ENCODE measurements around the gene CABP4. TPM values are rescaled to one million over a fixed set of nuclear protein-coding genes. Genes with fewer than 3 reads are reported as not detected.

The CABP4 gene
- total and polyA plus RNA-seq, 8 donors: 0.58 to 1.5 (median 0.99) TPM; not detected in 1

DNA sequence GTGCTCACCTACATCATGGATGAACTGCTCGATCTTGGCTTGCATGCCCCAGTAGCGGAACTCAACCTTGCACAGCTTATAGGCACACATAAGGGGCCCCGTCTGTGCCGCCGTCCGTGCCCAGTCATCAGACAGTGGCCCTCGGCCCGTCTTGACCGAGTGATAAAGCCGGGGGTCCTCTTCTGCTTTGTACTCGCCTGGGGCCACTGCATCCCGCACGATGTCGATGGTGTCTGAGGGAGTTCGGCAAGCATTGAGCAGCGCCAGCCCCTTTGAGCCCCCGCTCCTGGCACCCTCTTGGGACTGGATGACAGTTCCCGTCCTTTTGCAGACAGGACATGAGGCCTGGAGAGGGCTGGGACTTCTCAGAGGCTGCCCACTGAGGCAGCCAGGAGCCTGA is 46.7 kb downstream of the CABP4 start:
- FAIRE-seq: no peak
- H3K9me3 ChIP-seq: no peaks in the 10 kb centered on the region
- 95 to 97% methylated on average over 18 of the region's 18 CpGs for WGBS, 2 donors
- DNase-seq: peak in 2 of 6 donors; percentile 36 to 74
- peaks cover 0 to 21% (median 11%) of the 10 kb centered on the region in 3 donors for H3K4me1 ChIP-seq
- intact Hi-C loops (cut with DNase I): loop anchor here in 1 of 3 donors (10.0 kb wide), 1 partner anchor 87 kb away; the partner anchor contains the start of gene CARNS1
- H3K27me3 ChIP-seq: no peaks in the 10 kb centered on the region
- no peaks in the 10 kb centered on the region for H3K36me3 ChIP-seq
- H3K27ac ChIP-seq: no peak overlapping the region
- no peak for ATAC-seq
- TF ChIP-seq, protein P1, sequence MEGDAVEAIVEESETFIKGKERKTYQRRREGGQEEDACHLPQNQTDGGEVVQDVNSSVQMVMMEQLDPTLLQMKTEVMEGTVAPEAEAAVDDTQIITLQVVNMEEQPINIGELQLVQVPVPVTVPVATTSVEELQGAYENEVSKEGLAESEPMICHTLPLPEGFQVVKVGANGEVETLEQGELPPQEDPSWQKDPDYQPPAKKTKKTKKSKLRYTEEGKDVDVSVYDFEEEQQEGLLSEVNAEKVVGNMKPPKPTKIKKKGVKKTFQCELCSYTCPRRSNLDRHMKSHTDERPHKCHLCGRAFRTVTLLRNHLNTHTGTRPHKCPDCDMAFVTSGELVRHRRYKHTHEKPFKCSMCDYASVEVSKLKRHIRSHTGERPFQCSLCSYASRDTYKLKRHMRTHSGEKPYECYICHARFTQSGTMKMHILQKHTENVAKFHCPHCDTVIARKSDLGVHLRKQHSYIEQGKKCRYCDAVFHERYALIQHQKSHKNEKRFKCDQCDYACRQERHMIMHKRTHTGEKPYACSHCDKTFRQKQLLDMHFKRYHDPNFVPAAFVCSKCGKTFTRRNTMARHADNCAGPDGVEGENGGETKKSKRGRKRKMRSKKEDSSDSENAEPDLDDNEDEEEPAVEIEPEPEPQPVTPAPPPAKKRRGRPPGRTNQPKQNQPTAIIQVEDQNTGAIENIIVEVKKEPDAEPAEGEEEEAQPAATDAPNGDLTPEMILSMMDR (IDR thresholded peaks at IDR 0.05): no peak
- H3K4me3 ChIP-seq: no peak overlapping the region

DNA sequence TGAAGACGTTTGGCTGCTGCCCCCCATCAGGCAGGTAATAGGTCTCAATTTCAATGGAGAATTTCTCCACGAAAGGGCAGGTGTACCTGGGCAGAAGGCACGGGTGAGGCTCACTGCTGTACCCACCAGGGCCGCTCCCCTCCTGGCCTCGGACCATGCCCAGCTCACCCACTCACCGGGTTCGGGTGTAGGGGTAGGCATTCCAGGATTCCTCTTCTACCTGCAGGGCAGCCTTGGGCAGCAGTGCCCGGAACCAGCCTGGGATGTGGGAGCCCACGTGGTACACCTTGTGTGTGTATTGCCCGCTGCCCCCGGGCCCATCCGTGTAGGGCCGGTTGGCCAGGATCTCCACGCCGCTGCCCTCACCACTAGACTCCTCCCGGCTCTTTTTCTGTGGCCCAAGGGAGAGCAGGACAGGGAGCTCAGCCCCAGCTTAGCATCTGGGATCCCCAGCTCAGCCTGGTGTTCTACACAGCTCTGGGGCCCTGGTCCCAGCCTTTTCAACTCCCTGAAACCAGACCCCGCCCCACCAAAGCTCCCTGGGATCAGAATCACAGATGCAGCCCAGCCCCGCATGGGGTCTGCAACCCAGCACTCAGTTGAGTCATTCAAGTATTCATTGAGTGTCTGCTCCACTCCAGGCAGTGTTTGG is 47.3 kb downstream of the CABP4 start:
- FAIRE-seq: no peak
- 94 to 97% methylated on average over 18 of the region's 18 CpGs for WGBS, 2 donors
- Histone ChIP-seq H3K4me1 (peaks cover 0 to 26% (median 12%) of the 10 kb centered on the region in 3 donors), H3K27me3 (no peaks in the 10 kb centered on the region), H3K4me3 (no peak overlapping the region), H3K9me3 (no peaks in the 10 kb centered on the region), H3K36me3 (no peaks in the 10 kb centered on the region), H3K27ac (no peak overlapping the region)
- no peak for ATAC-seq
- TF ChIP-seq, protein P1 (IDR thresholded peaks at IDR 0.05): no peak
- DNase-seq: peak in 2 of 6 donors; percentile 43 to 74
- intact Hi-C loops (cut with DNase I): loop anchor here in 1 of 3 donors (10.0 kb wide), 1 partner anchor 88 kb away; the partner anchor contains the start of gene CARNS1

DNA sequence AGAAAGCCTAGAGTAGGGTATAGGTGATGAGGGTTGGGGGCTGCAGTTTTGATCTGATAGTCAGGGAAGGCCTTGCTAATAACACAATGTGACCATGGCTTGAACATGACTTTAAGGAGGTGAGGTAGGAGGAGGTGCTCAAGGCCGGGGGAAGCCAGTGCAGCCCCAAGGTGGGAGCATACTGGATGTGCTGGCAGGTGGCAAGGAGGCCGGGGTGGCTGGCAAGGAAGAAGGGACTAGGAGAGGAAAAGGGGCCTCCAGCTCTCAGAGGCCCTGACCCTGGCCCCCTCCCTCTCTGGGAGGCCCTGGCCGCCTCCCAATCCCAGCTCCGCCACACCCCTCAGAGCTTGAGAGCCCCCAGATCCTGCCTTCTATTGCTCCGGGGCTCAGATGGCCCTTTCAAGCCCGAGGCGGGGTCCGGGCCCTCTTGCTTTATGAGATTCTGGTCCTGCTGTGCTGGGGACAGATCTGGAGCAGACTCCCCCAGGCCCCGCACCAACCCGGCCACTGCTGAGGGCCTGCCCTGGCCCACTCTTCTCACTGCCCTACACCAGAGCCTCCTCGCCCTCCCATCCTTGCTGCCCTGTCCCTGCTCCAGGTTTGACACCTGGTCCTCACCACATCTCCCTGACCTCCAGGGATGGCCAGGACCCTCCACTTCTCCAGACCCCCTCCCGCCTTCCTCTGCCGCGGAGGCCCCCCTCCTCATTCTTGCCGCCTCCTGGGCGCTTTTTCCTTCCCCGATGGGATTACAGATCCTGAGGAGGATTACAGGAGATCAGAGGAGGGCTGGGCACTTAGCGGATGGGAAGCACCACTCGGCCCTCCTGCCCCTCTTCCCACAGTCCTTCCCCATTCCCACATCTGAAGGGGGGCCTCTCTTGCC is 48.2 kb downstream of the CABP4 start:
- DNase-seq: peak in 2 of 6 donors; percentile 45 to 79
- Histone ChIP-seq H3K27me3 (no peaks in the 10 kb centered on the region), H3K4me1 (peaks cover 0 to 26% (median 12%) of the 10 kb centered on the region in 3 donors), H3K9me3 (no peaks in the 10 kb centered on the region), H3K27ac (no peak overlapping the region), H3K4me3 (peak overlapping the region in 2 of 4 donors; percentile 85 to 86), H3K36me3 (no peaks in the 10 kb centered on the region)
- TF ChIP-seq, protein P1 (IDR thresholded peaks at IDR 0.05): no peak
- WGBS, 2 donors: 83 to 84% methylated on average over 19 of the region's 19 CpGs
- ATAC-seq: no peak
- FAIRE-seq: no peak
- intact Hi-C loops (cut with DNase I): loop anchor here in 1 of 3 donors (10.0 kb wide), 1 partner anchor 89 kb away; the partner anchor contains the start of gene CARNS1

DNA sequence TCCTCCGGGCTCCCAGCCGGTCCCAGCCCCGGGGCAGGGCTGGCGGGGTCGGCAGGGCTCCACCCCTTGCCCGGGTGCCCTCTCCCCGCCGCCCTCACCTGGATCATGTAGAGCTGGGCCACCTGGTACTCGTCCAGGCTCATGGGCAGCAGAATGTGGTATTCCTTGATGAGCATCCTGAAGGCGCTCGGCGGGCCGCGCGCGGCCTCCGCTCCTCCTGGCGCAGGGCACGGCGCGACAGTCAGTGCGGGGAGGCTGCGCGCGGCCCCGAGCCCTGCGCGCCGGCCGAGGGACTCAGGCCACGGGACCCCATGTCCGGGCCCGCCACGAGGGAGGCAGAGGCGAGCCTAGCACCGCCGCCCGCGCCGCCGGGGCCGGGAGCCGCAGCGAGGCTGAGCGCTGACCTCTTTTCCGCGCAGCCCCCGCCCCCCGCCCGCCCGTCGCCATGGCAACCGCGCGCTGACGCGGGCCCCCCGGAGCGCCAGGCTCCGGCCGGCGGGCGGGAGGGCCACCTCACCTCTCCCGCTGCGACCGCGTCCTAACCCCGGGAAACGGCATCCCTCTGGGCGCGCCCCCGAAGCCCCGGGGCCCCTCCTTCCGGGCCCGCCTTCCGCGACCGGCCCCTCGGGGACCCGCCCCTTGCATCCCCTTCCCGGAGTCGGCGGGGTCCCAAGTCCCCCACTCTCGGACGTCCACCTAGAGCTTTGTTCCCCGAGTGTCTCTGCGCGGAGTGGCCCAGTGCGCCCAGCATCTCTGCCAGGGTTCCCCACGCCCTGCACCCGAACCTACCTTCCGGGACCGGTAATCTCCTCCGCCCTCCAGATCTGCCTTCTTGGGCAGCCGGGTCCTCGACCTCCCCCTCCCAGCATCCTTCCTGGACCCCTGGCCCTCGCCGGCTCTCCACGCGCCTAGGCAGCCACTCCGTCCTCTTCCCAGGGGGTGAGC is 49.1 kb downstream of the CABP4 start:
- no peaks in the 10 kb centered on the region for H3K9me3 ChIP-seq
- H3K4me3 ChIP-seq: peak overlapping the region; percentile 63 to 86 (median 80)
- H3K36me3 ChIP-seq: no peaks in the 10 kb centered on the region
- ATAC-seq: no peak
- intact Hi-C loops (cut with DNase I): loop anchor here in 1 of 3 donors (10.0 kb wide), 1 partner anchor 89 kb away; the partner anchor contains the start of gene CARNS1
- H3K27ac ChIP-seq: peak overlapping the region; percentile 95 to 98 (median 96)
- peak in 5 of 6 donors; percentile 43 to 90 (median 70) for DNase-seq
- no peaks in the 10 kb centered on the region for H3K27me3 ChIP-seq
- 2% methylated on average over 38 to 101 of the region's 101 CpGs for WGBS, 2 donors
- FAIRE-seq: no peak
- TF ChIP-seq, protein P1 (IDR thresholded peaks at IDR 0.05): no peak
- peaks cover 0 to 26% (median 12%) of the 10 kb centered on the region in 3 donors for H3K4me1 ChIP-seq

Data from pancreas (tissue), 10 donors.